ENCODE measurements around the gene POLRMT. TPM values are rescaled to one million over a fixed set of nuclear protein-coding genes. Genes with fewer than 3 reads are reported as not detected.

The POLRMT gene
- total and polyA plus RNA-seq, 2 experiments from 2014 or later = 98.0 to 148 TPM

GRCh38 chr19:662962-663681 is 29.8 kb upstream of the POLRMT start, which contains the start of gene RNF126:
RNF126 (minus strand) TSS chr19:663214; CDS start chr19:663121, 93 bp downstream.
- Histone ChIP-seq H3F3A (replicated peaks; ENCODE audit: low read depth) (peaks cover 8% of the 10 kb centered on the region; the same call in 1 of the 2 replicates), H3K27ac (ENCODE audit: low read depth) (no peak within 1 kb of the TSS), H3K4me2 (peak within 1 kb of the TSS; percentile 90), H4K20me1 (replicated peaks; ENCODE audit: insufficient read depth) (peaks cover 28% of the 10 kb centered on the region), H3K9me2 (ENCODE audit: insufficient read depth) (no peaks in the 10 kb centered on the region), H3K36me3 (ENCODE audit: insufficient read depth) (no peaks in the 10 kb centered on the region), H3K79me2 (replicated peaks; ENCODE audit: insufficient read depth) (peaks cover 48% of the 10 kb centered on the region), H3K4me1 (ENCODE audit: insufficient read depth) (peaks cover 6% of the 10 kb centered on the region), H3K27me3 (ENCODE audit: insufficient read depth) (no peaks in the 10 kb centered on the region), H2AFZ (peak within 1 kb of the TSS; percentile 94; the same call in 1 of the 2 replicates), H3K4me3 (peak within 1 kb of the TSS; percentile 82)
- Mint-ChIP-seq H3K4me1 (peaks cover 13% of the 10 kb centered on the region), H3K27ac (no peak within 1 kb of the TSS), H3K9me3 (peaks cover 14% of the 10 kb centered on the region), H3K4me3 (peak within 1 kb of the TSS; percentile 82), H3K36me3 (ENCODE audit: low read depth) (no peaks in the 10 kb centered on the region; the same call in 1 of the 3 replicates), H3K27me3 (ENCODE audit: insufficient read depth, low read depth, poor library complexity) (peaks cover 16% of the 10 kb centered on the region)
- TF ChIP-seq STAT1 (IDR thresholded peaks at IDR 0.05; ENCODE audit: unreplicated experiment) (no peak), ZNF114 (CRISPR knock-in tag; IDR thresholded peaks at IDR 0.05) (no peak), ZNF331 (CRISPR knock-in tag; IDR thresholded peaks at IDR 0.05; ENCODE audit: low read depth) (no peak), JUNB (IDR thresholded peaks at IDR 0.05; ENCODE audit: unreplicated experiment) (no peak), EZH2phosphoT487 (IDR thresholded peaks at IDR 0.05; ENCODE audit: unreplicated experiment) (no peak), POLR2AphosphoS5 (IDR thresholded peaks at IDR 0.05; ENCODE audit: low read depth) (peak; percentile 53)
- ATAC-seq (peak; percentile 56), DNase-seq (ENCODE audit: low spot score) (peak; percentile 84)

GRCh38 chr19:662207-662961 is 29.0 kb upstream of the POLRMT start:
- H3K79me2 ChIP-seq (replicated peaks; ENCODE audit: insufficient read depth) = peaks cover 55% of the 10 kb centered on the region
- peaks cover 6% of the 10 kb centered on the region for H3K4me1 ChIP-seq (ENCODE audit: insufficient read depth)
- no peaks in the 10 kb centered on the region for H3K27me3 ChIP-seq (ENCODE audit: insufficient read depth)
- peak; percentile 10 for ATAC-seq
- DNase-seq (ENCODE audit: low spot score) = peak; percentile 70
- no peak overlapping the region for H3K27ac Mint-ChIP-seq
- no peak overlapping the region for H3K27ac ChIP-seq (ENCODE audit: low read depth)
- no peaks in the 10 kb centered on the region for H3K36me3 ChIP-seq (ENCODE audit: insufficient read depth)
- peak overlapping the region; percentile 82 for H3K4me3 Mint-ChIP-seq
- H4K20me1 ChIP-seq (replicated peaks; ENCODE audit: insufficient read depth) = peaks cover 31% of the 10 kb centered on the region
- peak overlapping the region; percentile 90 for H3K4me2 ChIP-seq
- H3K27me3 Mint-ChIP-seq (ENCODE audit: insufficient read depth, low read depth, poor library complexity) = peaks cover 16% of the 10 kb centered on the region
- no peak overlapping the region for H2AFZ ChIP-seq
- H3K4me1 Mint-ChIP-seq = peaks cover 13% of the 10 kb centered on the region
- peaks cover 8% of the 10 kb centered on the region; the same call in 1 of the 2 replicates for H3F3A ChIP-seq (replicated peaks; ENCODE audit: low read depth)
- no peaks in the 10 kb centered on the region for H3K9me2 ChIP-seq (ENCODE audit: insufficient read depth)
- no peaks in the 10 kb centered on the region; the same call in 1 of the 3 replicates for H3K36me3 Mint-ChIP-seq (ENCODE audit: low read depth)
- peaks cover 11% of the 10 kb centered on the region; the same call in 2 of the 3 replicates for H3K9me3 Mint-ChIP-seq
- peak overlapping the region; percentile 82 for H3K4me3 ChIP-seq
- TF ChIP-seq JUNB (IDR thresholded peaks at IDR 0.05; ENCODE audit: unreplicated experiment) (no peak), ZNF462 (CRISPR knock-in tag; IDR thresholded peaks at IDR 0.05) (no peak), ZNF114 (CRISPR knock-in tag; IDR thresholded peaks at IDR 0.05) (no peak), ZNF331 (CRISPR knock-in tag; IDR thresholded peaks at IDR 0.05; ENCODE audit: low read depth) (no peak), STAT1 (IDR thresholded peaks at IDR 0.05; ENCODE audit: unreplicated experiment) (no peak), CTCF (conservative IDR thresholded peaks at IDR 0.05; ENCODE audit: low read depth in 2 of 2) (no peak)
